Measurements from ENCODE around the gene DCAF5.

DNA sequence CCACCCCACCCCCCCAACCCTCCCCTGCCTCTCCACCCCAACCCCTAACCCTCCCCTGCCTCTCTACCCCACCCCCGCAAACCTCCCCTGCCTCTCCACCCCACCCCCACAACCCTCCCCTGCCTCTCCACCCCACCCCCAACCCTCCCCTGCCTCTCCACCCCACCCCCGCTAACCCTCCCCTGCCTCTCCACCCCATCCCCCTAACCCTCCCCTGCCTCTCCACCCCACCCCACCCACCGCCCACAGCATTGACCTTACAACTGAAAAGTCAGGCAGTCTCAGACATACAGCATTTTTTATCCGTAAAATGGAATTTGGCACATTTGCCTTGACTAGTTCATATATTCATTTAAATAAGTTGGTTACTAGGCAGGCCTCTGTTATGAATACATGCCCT is 135.2 kb downstream of the DCAF5 start:
- TF ChIP-seq POLR2A (IDR thresholded peaks at IDR 0.05; ENCODE audit: low read length), result no peak
- no peak for TF ChIP-seq GATA1 (IDR thresholded peaks at IDR 0.05; ENCODE audit: low read depth, low read length)
